Spleen (tissue), 7 donors: ENCODE data around the gene MRAP.

Source experiments
- POLR2AphosphoS5 ChIP-seq, 3 donors: sonication (generic); formaldehyde crosslinking; IDR thresholded peaks; one replicate each; pipeline ENCODE4 v1.5.1; 2017; ENCODE audit warnings: antibody characterized with exemption in 3 of 3
- TF ChIP-seq, protein P1 (sequence below), 11 experiments: fragments of 200-600 bp in 7 of 11; fragments of 450-650 bp in 4 of 11; sonication (generic) in 4 of 11; IDR thresholded peaks in 8 of 11; conservative IDR thresholded peaks in 3 of 11; 1 replicate in 7 of 11; 2 replicates in 4 of 11; pipeline versions ENCODE4 v1.4.0 to v1.8.0; 2016 to 2021; ENCODE audit warnings: antibody characterized with exemption in 11 of 11, inconsistent platforms in 4 of 11, mild to moderate bottlenecking in 1 of 11
- donor health status: DM: no; HTN: no; CAD: no; lungs with moderate emphysema.
- donor health status: DM: no; HTN: no; CAD: no.
- donor health status: DM: no; HTN: no; CAD: no.

DNA sequence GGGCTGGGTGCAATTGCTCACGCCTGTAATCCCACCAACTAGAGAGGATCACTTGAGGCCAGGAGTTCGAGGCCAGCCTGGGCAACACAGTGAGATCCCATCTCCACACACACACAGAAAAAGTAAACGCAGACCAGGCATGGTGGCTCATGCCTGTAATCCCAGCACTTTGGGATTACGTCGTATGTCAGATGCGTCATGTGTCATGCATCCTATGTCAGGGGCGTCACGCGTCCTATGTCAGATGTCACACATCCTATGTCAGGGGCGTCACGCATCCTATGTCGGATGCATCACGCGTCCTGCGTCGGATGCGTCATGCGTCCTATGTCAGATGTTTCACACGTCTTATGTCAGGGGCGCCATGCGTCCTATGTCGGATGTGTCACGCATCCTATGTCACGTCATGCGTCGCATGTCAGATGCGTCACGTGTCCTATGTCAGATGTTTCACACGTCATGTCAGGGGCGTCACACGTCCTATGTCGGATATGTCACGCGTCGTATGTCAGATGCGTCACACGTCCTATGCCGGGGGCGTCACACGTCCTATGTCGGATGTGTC, 1.5 kb downstream of the MRAP start:
- TF ChIP-seq, protein P1, sequence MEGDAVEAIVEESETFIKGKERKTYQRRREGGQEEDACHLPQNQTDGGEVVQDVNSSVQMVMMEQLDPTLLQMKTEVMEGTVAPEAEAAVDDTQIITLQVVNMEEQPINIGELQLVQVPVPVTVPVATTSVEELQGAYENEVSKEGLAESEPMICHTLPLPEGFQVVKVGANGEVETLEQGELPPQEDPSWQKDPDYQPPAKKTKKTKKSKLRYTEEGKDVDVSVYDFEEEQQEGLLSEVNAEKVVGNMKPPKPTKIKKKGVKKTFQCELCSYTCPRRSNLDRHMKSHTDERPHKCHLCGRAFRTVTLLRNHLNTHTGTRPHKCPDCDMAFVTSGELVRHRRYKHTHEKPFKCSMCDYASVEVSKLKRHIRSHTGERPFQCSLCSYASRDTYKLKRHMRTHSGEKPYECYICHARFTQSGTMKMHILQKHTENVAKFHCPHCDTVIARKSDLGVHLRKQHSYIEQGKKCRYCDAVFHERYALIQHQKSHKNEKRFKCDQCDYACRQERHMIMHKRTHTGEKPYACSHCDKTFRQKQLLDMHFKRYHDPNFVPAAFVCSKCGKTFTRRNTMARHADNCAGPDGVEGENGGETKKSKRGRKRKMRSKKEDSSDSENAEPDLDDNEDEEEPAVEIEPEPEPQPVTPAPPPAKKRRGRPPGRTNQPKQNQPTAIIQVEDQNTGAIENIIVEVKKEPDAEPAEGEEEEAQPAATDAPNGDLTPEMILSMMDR (IDR thresholded peaks at IDR 0.05 in 8 of 11, conservative IDR thresholded peaks at IDR 0.05 in 3 of 11) = no peak
- peak in 1 of 3 donors; percentile 29 for TF ChIP-seq POLR2AphosphoS5 (IDR thresholded peaks at IDR 0.05)
